Stimulated activated CD4-positive, alpha-beta T cell treated with anti-CD3 and anti-CD28 coated beads, Interleukin-12 subunit alpha, Interleukin-12 subunit beta, amount 100 ng/mL, for 48 hours (primary cell): ENCODE data around the gene TCP10L.
"Not testable (repeated sequence)": the region's sequence is repeated elsewhere in the genome, so short reads cannot be mapped to it uniquely, and the experiment has no call there.

ENCODE experiments used
- DNase-seq, 3 donors: peaks; one replicate each; pipeline ENCODE4 v3.0.0-alpha.2; 2020; ENCODE audit warnings: low read depth in 2 of 3, low spot score in 1 of 3

TCP10L gene, protein sequence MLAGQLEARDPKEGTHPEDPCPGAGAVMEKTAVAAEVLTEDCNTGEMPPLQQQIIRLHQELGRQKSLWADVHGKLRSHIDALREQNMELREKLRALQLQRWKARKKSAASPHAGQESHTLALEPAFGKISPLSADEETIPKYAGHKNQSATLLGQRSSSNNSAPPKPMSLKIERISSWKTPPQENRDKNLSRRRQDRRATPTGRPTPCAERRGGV

DNA sequence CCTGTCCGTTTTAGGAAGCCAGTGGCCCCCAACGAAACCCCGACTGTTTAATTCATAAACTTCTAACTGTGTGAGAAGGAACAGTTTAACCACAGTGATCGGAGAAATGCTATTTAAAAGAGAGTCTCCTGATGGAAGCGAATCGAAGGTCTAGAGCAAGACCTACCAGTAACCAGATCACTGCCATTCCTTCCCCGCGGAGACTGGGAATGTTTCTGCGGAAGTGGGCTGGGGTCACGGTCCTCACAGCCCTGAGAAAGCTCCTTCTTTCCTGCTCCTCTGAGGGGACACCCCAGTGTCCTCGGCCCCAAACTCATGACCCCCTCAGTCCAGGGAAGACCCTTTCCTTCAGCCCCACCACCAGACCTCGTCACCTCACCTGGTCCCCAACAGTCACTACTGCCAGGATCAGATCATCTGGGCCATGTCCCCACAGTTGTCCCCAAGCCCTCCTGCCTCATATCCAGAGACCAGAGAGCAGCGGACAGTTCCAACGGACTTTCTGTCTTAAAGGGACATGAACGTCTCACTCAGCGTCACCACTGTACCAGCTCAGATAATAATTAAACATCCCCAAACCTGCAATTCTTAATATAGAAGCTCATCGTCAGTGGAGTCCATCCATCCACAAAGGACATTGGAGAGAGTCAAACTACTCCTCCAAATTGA lies at the start of gene TCP10L:
Gene TCP10L (minus strand): TSS at position 482 of the 669 bp plus-strand sequence. CDS start 1,219 bp downstream, outside the sequence.
- no peak for DNase-seq

DNA sequence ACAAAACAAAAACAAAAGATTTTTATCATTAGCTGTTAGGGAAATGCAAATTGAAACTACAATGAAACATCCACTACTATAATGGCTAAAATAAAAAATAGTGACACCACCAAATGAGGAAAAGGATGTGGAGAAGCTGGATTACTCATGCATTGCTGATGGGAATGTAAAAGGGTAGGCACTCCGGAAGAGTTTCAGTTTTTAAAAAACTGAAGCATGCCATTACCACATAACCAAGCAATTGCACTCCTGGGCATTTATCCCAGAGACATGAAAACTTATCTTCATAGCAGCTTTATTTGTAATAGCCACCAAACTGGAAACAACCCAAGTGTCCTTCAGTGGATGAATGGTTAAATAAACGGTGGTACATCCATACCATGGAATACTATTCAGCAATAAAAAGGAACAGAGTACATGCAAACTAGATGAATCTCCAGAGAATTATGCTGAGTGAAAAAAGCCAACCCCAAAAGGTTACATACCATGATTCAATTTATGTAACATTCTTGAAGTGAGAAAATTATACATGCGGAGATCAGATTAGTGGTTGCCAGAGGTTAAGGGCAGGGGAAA lies 41.4 kb upstream of the TCP10L start:
- DNase-seq: no peak

DNA sequence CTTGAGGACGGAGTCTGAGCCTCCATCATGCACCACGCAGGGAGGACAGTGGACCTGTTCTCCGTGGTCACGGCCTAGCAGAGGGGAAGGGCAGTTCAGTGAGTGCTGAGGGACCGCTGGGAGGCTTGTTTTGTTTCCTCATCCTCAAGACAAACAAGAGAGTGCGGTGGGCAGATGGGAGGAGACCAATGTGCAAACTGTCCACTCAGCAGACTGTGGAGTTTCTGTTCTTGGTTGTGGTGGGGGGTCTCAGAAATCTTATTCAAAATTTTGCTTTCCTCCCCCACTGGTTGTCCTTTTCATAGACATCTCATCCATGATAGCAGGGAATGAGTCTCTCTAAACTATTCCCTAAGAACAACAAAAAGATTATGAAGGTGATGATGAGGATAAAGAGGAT lies 32.9 kb upstream of the TCP10L start:
- not testable (repeated sequence) for DNase-seq

DNA sequence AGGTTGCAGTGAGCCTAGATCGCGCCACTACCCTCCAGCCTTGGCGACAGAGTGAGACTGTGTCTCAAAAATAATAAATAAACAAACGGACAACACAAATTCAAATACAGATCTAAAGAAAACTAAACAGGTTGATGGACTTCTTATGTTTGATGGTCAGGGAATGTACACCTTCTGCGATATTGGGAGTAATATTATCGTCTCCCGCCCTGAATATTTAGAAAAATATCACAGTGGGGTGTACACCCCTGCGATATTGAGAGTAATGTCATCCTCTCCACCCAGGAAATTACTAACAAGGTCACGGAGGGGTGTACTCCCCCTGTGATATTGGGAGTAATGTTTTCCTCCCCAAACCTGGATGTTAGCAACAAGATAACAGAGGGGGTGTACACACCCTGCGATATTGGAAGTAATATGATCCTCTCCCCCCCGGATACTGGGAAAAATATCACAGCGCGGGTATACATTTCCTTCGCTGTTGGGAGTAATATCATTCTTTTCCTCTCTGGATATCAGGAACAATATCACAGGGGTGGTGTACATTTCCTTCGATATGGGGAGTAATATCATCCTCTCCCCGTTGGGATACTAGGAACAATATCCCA lies 28.2 kb upstream of the TCP10L start:
- DNase-seq: no peak

DNA sequence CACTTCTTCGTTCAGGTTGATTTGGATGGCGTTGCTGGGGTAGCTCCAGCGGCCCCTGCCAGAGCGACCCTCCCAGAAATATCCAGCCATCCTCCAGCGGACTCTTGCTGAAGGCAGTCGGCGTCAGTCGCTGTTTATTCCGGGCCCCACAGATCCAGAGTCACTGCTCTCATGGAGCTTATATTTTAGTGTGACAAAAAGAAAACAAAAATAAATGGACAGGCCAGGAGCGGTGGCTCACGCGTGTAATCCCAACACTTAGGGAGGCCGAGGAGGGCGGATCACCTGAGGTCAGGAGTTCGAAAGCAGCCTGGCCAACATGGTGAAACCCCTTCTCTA lies 27.6 kb upstream of the TCP10L start:
- no peak for DNase-seq

DNA sequence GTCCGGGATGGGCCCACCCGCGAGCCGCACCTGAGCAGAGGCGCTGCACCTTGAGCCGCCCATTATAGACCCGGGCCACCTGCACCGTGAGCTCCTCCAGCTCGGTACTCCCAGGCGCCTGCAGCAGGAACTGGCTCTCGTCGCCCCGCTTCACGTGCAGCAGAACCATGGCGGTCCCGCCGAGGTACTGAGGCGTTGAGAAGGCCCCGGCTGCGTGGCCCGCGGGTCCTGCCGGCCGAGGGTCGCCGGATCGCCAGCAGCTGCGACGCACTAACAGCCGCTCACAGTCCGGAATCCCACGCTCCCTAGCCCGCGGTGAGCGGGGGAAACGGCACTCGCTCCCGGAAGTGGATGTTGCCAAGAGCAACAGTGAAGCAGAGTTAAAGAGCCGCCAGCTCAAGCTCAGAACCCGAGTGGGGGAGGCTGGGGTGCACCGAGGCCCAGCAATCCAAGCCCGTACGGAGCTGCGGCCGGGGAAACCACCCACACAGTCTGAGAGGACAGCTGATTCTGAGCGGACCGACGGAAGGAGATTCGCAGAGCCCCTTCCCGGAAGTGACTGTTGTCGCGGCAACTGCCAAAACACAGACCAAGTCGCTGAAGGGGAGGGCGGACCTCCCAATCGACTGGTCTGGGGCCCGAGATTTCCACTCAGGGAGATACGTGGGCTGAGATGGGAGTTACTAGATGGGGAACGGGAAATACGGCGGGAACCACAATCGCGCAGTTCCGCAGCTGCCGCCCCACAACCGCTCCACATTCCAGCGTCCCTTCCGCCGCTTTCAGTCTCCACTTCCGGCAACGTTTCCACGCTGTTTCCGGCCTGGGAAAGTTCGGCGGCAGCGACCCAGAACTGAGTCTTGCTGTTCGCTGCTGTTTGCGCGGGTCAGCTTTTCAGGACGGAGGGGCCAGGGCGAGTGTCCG lies 27.0 kb upstream of the TCP10L start, which contains the start of gene CFAP298:
Gene CFAP298 (minus strand): TSS at position 303 of the 924 bp plus-strand sequence. CDS start 134 bp downstream, at position 169.
- peak; percentile 76 to 83 (median 81) for DNase-seq

DNA sequence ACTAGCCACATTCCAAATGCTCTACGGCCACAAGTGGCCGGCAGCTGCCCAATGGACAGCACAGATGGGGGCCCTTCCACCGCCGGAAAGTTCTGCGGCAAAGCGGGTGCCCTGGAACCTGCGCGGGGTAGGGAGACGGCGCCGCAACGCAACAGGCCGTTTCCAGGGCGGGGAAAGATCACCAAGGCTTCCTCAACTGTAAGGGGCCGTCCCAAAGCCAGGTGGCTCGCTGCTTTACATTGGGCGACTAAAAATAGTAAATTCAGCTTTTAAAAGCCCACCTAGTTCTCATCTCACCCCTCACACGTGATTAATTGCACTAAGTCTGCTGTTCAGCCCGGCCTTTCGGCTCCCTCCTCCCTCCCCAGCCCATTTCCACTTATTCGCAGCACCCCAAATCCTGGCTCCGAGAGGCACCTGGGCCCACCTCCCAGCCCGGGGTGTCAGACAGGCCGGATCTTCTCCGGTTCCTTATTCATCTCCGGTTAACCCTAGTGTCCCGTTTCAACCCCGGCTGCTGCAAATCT lies 26.2 kb upstream of the TCP10L start:
- DNase-seq: peak in 2 of 3 donors; percentile 5 to 35

DNA sequence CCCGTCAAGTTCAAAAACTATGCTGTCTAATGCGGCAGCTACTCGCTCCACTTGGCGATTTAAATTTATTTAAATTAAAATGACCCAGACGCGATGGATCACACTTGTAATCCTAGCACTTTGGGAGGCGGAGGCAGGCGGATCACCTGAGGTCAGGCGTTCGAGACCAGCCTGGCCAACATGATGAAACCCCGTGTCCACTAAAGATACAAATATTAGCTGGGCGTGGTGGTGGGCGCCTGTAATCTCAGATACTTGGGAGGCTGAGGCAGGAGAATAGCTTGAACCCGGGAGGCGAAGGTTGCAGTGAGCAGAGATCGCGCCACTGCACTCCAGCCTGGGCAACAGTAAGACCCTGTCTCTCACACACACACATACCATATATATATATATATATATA lies 25.6 kb upstream of the TCP10L start:
- DNase-seq: not testable (repeated sequence)

DNA sequence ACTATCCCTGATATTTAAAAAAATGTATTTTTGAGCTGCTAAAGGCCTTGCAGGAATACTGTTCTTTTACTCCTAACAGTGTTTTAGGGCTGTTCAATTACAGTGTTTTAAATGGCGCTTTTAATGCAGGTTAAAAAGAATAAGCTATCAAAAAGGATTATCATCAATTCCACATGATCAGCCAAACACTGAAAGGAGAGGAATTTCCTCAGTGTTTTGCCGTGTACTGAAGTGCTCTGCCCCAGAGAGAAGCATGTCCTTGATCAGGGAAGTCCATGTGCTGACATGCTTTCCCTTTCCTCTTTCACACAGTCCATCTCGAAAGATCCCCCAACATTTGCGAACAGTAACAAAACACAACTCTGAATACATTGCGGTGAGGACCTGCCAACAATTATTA lies 23.5 kb upstream of the TCP10L start:
- DNase-seq: no peak

DNA sequence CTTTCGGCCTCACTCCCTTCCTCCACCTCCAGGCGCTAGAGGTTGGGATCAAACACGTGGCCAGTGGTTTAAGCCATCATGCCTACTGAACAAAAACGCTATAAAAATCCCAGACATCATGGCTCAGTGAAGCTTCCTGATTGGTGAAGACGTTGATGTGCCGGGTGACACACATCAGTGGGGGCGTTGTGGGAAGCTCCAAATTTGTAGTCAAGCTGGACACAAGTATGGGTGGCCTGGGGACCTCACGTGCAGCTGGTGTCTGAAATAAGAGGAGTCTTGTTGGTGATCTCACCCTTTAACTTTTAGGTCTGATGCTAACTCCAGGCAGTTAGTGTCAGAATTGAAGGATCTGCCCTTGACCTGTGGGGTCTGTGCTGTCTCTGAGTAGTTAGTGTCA lies 20.1 kb upstream of the TCP10L start:
- no peak for DNase-seq

DNA sequence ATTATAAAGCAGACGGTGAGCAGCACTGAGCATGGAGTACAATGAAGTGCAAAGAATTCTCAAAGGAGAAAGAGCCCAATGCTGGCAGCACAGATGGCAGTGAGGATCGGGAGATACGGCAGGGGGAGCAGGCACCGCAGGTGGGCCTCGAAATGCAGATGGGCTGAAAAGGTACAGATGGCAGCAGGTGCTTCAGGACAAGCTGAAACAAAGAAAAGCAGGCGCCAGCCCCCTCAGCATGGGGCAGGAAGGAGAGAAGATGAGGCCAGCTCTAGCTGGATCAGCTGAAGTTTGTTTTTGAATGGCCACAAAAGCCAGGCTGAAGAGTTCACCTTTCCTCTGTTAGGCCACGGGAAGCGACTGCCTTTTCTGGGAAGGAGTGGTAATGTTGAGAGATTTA lies 19.1 kb upstream of the TCP10L start:
- DNase-seq: no peak

DNA sequence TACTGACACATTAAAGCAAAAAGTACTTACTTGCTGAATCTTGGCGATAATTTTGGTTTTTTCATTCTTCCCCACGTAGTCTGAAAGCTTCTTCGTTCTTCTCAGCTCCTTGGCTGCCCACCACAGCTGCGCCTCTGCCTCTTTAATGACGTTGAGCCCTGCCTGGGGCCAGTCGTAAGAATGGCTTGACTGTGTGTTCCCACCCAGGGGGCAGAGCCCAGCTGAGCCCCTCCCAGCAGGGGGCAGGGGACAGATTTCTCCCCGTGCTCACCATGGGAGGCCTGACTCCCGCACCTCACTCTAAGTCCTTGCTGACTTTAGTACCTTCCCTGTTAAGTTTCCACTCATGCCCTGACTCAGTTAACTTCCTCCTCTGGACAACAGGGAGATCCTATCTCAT lies 17.8 kb upstream of the TCP10L start:
- DNase-seq: no peak

DNA sequence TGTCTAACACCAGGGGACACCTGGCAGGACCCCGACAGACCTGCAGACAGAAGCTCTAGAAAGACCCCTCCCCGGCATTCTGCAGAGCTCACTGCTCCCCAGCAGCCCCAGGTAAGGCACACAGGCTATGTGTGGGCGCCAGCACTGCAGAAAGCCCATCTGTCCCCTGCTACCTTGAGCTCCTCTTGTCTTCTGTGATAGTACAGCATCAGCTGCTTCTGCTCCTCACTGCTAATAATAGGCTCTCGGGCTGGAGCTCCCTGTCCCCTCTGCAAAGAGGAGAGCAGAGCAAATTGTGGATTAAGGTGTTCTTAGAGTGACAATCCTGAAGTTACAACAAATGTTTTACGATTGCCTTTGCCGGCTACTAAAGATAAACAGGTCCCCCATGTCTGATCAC lies 16.8 kb upstream of the TCP10L start:
- DNase-seq: no peak

DNA sequence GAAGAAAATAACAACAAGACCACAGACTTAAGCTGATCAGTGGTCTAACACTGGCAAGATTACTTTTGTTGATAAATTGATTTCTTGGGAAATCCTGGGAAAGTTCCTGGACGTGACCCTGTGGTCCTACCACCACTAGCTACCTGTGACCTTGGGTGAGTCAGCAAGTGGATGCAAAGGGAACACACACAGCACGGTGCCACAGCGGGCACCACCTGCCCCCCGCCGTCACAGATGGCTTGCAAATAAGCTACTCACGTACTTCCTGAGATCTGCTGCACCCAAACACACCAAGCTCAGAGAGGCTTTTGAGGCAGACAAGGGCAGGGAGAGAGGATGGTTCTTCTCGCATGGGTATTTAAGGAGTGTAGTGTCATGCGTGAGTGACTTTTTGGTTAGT lies 14.2 kb upstream of the TCP10L start:
- DNase-seq: no peak

DNA sequence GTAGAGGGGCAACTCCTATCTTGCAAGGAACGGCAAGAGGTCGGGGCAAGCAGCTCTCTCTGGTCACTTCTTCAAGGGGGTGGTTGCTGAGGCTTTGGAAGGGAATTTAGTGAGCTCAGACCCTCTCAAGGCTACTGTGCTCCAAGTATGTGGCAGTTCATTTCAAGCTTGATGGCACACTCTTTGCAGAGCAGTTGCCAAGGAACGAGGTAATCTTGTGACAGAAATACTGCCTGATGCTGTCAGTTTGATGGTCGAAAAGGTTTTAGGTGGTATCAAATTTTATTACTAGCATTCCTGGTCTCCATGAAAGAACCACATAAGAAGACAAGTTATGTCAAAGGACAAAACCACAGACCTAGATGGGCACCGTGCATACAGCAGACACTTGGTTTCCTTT lies 13.8 kb upstream of the TCP10L start:
- DNase-seq: no peak

DNA sequence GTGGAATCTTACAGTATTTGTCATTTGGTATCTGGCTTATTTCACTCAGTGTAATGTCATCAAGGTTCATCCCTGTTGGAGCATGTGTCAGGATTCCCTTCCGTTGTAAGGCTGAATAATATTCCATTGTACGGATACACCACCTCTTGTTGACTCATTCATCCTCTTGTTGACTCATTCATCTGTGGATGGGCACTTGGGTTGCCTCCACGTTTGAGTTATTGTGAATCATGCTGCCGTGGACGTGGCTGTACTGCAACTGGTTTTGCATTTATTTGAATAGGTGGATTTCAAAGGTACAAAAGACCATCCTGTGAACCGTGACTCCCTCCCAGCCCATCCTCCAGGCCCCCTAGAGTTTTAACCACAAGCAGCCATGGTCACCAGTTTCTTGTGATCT lies 11.9 kb upstream of the TCP10L start:
- no peak for DNase-seq

DNA sequence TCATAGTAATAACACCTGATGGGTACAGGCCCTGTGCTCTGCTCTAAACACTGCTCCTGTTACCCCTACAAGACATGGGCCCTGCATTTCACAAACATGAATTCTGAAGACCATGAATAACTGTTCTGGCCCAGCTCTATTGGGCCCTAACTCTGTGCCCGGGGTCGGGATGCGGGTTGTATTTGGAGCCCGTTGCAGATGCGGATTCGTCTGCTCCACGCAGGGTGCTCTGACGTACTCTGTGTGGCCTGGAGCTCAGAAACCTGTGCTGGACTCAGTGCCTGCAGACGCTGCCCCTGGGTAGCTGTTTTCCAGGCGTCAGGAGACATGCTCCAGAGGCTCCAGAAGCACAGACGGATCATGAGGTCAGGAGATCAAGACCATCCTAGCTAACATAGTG lies 10.1 kb upstream of the TCP10L start:
- DNase-seq: no peak

DNA sequence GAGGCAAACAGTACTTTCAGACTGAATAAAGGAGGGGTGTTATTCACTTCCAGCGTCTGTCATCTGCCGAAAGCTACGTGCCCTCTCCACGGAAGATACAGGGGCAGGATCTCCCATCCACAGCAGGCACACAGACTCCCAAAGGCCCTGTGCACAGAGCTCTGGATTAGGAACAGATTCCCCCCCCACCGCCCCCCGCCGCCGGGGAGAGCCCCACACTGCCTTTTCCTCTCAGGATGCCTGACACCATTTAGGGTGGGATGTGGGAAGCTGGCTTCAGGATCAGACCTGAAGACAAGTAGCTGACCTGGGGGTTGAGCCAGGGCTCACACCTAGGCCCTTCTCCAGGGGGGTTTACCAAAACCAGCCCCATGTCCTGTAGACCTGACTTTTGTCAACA lies 8.4 kb upstream of the TCP10L start:
- no peak for DNase-seq

DNA sequence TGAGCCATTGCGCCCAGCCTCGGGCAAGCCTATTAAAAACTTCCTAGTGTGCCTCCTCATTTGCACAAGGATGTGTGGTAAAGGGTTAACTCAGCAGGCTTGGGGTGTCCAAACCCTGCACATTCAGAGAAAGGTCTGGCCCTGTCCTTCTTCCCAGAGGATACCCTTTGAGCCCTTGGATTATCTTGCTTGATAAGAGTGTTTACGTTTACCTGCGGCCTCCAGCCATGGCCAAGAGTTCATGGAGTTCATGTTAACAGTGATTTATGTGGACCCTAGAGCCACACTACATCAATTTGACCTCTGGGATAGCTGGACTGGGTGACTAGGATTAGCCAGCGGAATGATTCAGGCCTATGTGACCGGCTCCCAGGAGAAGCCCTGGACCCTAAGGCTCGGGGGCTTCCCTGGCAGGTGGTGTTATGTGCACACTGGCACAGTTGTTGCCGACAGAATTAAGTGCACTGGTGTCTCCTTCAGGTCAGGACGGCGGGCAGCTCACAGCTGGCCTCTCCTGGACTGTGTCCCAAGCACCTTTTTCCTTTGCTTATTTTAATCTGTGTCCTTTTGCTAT lies 7.7 kb upstream of the TCP10L start:
- no peak for DNase-seq

DNA sequence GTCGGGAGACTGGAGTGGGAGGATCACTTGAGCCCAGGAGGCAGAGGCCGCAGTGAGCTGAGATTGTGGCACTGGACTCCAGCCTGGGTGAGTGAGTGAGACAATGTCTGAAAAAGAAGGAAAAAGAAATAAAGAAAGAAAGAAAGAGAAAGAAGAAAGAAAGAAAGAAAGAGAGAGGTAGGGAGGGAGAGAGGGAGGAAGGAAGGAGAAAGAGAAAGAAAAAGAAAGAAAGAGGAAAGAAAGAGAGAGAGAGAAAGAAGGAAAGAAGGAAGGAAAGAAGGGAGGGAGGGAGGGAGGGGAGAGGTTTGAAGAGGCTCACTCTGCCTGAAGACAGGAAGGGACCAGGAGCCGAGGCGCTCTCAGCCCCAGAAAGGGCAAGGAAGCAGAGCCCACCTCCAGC lies 4.8 kb upstream of the TCP10L start:
- no peak for DNase-seq

DNA sequence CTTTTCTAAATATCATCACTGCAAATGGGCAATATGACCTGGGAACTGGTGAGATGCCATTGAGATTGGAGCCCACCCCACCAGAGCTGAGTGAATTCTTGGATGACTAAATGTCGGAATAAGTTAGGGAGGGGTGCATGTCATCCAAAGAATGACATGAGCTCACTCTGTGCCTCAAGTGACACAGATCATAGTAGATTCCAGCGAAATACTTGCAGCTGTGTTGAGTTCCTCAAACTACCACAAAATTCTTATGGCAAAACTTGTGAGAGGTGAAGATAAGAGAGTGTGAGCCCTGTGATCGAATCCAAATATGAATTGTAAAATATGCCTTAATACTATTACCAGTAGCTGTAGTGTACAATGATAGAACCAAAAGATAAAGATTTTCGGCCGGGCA lies 2.3 kb upstream of the TCP10L start:
- DNase-seq: no peak
